ENCODE results near the gene SCARB2.

SCARB2 gene

GRCh38 chr4:76224171-76224570 is 10.5 kb upstream of the SCARB2 start:
- DNase-seq = no peak

- DNase-seq = no peak
These were observed 5.9 kb upstream of the SCARB2 start for GRCh38 chr4:76219299-76220055.

DNA sequence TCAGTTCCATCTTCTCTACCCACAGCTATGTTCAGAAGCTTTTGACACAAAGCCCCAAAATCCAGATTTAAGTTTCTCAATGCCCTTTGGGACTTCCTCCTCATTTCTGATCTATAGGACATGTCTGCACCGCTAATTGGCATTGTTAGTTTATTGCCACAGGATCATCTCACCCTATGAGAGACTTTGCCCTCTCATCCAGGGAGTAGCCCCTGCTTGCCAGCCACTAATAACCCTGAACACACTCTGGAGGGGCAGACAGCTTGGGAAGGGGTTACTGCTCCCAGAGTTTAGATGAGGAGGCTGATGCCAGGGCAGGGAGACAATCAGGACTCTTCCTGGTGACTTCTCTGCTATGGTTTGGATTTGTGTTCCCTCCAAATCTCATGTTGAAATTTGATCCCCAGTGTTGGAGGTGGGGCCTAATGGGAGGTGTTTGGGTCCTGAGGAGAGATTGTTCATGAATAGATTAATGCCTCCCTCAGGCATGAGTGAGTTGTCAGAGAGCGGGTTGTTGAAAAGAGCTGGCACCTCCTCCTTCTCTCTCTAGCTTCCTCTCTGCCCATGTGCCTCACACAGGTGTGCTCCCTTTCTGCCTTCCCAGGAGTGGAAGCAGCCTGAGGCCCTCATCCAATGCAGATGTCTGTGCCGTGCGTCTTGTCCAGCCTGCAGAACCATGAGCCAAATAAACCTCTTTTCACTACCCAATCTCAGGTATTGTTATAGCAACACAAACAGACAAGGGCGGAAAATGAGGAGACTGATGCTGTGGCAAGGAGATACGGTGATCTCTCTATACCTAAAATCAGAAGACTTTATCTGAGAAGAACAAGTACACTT is 3.6 kb upstream of the SCARB2 start:
- no peak for DNase-seq

DNA sequence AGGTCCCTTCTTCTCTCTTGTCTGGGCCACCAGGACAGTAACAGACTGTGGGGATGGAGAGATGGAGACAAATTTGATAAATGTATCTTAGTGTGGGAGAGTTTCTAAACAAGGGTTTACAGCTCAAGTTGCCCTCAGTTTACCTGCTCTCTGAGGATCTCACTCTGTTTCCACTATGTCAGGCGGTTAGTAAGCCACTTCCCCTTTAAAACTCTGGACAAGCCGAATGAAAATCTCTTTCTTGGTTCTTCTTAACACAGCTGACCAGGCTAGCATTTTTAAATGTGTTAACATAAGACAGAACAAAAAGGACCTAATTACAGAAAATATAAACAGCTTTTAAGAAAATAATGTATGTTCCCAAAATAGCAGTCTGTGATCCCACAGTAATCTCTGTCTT is 2.9 kb upstream of the SCARB2 start:
- no peak for DNase-seq

- no peak for DNase-seq
These were observed 1.5 kb upstream of the SCARB2 start for GRCh38 chr4:76215077-76215476.

DNA sequence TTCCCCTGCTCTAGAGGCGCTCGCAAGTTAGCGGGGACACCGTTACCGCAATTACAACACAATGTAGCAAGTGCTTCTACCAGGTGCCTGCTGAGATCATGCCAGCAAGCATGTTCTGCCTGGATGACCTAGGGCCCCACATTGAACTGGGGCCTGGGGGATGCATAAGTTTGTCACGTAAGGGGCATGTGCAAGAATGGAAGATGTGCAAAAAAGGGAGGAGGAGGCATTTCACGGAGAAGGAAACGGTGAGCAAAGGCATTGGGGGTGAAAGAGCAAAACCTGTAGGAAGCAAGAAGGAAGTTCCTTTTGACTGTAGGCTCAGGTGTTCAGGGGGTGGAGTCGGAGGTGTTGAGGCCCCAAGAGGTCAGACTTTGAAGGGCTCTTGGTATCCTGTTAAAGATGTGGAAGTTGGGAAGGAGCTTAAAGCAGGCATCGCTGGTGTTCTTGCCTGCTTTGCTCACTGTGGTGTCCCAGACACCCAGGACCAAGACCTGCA is 602 bp upstream of the SCARB2 start:
- peak in 1 of 2 donors; percentile 30 for DNase-seq

- peak; percentile 58 to 65 for DNase-seq
These were observed 691 bp downstream of the SCARB2 start for GRCh38 chr4:76212851-76213414.

DNA sequence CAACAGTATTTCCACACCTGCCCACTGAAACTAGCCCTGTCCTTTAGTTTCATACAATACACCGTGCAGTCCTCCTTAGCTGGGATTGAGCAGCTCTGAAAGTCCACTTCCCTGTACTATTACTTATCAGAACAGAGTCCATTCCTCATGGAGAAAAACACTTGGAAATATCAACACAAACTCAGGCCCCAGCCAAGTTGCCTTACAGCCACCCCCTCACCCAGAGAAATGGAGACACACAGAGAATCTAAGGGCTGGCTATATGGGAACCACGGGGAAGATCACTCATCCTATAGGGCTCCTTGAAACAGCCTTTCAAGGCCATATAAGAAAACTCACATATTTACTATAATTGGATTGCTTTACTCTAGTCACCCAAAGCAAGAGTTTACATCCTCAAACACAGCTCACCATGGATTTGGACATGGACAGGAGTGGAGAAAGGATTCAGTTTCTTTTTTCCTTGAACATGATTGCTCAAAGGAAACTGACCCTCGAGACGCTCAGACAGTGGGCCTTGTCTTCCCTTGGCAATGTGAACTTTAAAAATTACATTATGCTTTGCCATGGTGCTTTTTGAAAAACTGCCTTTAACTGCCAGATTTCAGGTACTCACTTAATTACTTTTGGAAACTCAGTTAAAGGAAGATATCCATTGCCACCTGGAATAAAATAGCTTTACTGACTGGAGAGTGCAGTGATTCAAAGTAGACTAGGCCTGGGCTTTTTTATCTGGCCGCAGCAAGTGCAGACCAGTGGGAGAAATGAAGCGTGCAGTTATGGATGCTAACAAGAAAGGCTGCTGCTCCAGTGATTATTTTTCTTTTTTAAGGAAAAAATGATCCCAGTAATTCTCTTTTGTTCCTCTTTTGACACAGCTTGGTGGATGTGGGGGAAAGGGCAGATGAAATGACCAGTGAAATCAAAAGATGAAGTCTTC is 1.6 kb downstream of the SCARB2 start:
- no peak for DNase-seq

DNA sequence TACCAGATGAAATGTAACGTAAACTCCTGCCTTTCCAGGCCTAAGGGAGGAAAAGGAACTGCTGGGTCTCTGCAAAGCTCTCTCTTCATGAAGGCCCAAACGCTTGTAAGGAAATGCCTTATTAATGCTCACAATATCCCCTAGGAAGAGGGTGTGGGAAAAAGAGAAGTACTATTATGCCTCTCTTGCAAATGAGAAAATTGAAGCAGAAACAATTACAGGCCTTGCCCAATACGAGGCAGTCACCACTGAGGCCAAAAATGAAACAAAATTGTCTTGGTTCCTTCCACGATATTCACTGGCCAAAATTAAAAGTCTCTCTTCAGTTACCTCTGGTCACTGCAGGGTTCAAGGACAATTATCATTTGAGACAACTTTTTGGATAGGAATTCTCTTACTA is 3.2 kb downstream of the SCARB2 start:
- no peak for DNase-seq

GRCh38 chr4:76209881-76210280 is 3.7 kb downstream of the SCARB2 start:
- no peak for DNase-seq

DNA sequence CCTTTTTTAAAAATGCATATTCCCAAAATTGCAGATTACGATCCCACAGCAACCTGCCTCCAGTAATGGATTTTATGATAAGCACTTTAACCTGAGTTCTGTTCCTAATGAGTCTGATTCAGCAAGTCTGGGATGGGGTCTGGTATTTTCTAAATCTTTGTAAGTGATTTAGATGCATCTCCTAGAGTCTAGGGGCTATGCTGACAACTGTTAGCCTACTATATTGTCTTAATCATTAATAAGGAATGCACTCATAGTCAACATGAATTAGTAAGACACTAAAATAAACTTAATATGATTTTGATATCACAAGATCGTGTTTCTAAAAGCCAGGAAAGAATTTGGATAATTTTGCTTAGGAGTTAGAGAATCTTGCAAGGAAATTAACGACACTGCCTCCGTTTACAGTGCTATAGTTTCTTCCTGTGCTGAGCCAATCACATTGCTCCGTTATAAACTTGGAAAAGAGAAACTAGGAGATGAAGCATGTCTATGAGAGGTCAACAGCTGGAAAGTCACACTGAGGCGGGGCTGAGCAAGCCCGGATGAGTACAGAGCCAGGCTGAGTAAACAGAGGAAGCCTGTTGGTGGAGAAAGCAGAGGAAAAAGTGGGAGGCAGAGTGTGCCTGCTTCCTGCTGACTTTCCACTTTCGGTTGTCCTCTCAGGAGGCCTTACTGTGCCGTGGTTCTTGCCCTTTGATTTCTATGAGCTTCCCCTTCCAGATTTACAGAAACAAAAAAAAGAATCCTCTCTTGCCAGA is 5.4 kb downstream of the SCARB2 start:
- DNase-seq = peak; percentile 63 to 90

- DNase-seq = no peak
These were observed 6.1 kb downstream of the SCARB2 start for GRCh38 chr4:76207549-76207948.

GRCh38 chr4:76206222-76206942 is 7.2 kb downstream of the SCARB2 start:
- DNase-seq = no peak

GRCh38 chr4:76205476-76205875 is 8.1 kb downstream of the SCARB2 start:
- no peak for DNase-seq

GRCh38 chr4:76204936-76205335 is 8.7 kb downstream of the SCARB2 start:
- DNase-seq = no peak

DNA sequence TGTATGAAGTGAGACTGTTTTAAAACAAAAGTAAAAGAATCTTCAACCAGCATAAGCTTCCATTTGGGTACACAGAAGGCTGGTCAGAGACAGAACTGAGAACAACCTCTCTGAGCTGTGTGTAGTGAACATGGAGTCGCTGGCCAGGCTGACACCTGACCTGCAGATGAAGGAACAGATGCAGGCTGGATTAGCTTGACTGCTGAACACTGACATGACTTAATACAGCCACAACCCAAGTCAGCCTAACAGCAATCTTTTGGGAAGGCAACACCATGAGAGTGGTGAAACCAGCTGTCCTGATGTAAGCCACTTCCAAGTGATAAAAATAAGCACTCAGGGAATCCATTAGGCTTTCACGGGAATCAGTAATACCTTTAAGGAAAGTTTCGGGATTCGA is 10.1 kb downstream of the SCARB2 start:
- no peak for DNase-seq

GRCh38 chr4:76201276-76201675 is 12.3 kb downstream of the SCARB2 start:
- DNase-seq = no peak

- DNase-seq = no peak
These were observed 12.8 kb downstream of the SCARB2 start for GRCh38 chr4:76200771-76201231.

- peak; percentile 66 to 88 for DNase-seq
These were observed 13.9 kb downstream of the SCARB2 start for GRCh38 chr4:76199664-76200211.
